Retinal pigment epithelial cell (primary cell): ENCODE measurements around the gene RPL27.

Source experiments
- DNase-seq: peaks from one replicate; pipeline ENCODE4 v3.0.0-alpha.2; 2010; ENCODE audit warnings: low read depth
- H3K4me3 ChIP-seq: 2 replicates; pipeline ENCODE4 v1.5.1; 2011; ENCODE audit warnings: mild to moderate bottlenecking, low read length, control low read depth, moderate library complexity
- TF ChIP-seq, protein P1 (sequence below): conservative IDR thresholded peaks from 2 replicates; pipeline ENCODE4 v1.5.1; 2011; ENCODE audit warnings: low read depth, low read length, control low read depth, inconsistent platforms

Gene RPL27

DNA sequence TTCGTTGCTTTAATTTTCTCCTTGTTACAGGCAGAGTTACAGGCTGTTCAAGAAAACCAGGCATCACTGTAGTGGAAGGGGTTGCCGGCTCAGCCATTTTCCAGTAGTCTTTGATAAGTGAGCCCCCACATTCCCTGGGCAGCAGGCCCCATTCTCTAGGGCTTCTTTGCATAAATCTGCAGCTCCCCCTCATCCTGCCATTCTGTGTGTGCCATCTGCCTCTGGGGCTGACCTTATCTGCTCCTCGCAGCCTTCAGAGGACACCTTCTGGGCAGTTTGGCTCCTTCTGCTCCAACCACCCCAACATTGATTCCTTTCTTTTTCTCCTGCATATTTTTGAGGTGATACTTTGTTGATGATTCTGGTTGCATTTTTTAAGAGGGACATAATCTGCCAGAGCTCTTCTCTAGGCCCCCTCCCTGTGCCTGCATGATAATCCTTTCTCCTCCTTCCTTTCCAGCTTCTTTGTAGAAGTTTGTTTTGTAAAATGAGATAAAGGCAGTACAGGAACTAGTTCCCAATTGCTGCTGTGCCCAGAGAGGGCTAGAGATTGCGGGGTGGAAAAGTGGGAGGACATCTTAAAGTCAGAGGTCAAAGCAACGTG is 43.9 kb downstream of the RPL27 start:
- H3K4me3 ChIP-seq = no peak overlapping the region
- DNase-seq = no peak
- TF ChIP-seq, protein P1, sequence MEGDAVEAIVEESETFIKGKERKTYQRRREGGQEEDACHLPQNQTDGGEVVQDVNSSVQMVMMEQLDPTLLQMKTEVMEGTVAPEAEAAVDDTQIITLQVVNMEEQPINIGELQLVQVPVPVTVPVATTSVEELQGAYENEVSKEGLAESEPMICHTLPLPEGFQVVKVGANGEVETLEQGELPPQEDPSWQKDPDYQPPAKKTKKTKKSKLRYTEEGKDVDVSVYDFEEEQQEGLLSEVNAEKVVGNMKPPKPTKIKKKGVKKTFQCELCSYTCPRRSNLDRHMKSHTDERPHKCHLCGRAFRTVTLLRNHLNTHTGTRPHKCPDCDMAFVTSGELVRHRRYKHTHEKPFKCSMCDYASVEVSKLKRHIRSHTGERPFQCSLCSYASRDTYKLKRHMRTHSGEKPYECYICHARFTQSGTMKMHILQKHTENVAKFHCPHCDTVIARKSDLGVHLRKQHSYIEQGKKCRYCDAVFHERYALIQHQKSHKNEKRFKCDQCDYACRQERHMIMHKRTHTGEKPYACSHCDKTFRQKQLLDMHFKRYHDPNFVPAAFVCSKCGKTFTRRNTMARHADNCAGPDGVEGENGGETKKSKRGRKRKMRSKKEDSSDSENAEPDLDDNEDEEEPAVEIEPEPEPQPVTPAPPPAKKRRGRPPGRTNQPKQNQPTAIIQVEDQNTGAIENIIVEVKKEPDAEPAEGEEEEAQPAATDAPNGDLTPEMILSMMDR = no peak

DNA sequence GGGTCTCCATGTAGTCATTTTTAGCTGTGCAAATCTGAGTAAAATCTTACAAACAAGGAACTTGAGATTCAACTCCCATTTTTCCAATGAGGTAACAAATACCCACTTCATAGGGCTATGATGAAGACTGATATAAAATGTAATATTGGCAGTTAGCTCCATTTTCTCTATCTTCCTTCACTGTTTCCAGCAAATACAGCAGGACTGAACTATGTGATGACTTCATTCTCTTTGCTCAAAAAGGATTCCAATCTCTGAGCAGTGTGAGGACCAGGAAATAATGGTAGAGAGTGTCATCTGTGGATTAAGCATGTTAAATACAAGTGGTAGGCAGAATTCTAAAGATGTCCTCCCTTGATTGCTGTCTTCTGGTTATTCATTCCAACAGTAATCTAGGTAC is 45.1 kb downstream of the RPL27 start:
- TF ChIP-seq, protein P1 = no peak
- no peak for DNase-seq

DNA sequence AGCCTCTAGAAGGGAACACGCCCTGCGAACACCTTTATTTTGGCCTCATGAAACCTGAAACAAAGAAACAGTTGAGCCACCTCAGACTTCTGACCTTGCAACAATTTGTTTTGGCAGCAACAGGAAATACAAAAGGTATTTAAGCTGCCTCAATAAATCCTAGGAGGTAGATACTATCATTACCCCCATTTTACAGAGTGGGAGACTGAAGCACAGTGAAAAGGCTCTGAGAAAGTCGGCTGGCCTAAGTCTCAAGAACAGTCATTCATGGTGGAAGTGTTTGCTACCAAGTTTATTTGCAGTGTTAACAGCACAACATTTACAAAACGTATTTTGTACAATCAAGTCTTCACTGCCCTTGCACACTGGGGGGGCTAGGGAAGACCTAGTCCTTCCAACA is 45.8 kb downstream of the RPL27 start:
- no peak for DNase-seq
- H3K4me3 ChIP-seq = no peak overlapping the region
- TF ChIP-seq, protein P1 = no peak

More for the DNA sequence above, 45.1 kb downstream of the RPL27 start:
- H3K4me3 ChIP-seq = no peak overlapping the region

DNA sequence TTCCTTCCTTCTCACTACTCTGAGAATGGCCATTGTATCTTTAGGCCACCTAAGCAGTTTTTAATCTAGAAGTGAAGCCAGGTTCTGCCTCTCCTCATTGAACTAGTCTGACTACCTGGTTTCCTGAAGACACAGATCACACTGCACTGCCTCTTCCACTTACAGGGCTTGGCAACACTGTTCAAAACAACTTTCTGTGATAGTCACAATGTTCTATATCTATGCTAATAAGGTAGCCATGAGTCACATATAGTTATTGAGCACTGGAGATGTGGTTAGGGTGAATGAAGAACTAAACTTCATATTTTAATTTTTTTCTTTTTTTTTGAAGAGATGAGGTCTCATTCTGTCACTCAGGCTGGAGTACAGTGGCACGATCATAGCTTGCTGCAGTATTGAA is 53.8 kb downstream of the RPL27 start:
- TF ChIP-seq, protein P1 = no peak
- no peak overlapping the region for H3K4me3 ChIP-seq
- DNase-seq = no peak
